ENCODE data around the gene SLC4A11. TPM values are rescaled to one million over a fixed set of nuclear protein-coding genes. Genes with fewer than 3 reads are reported as not detected.

Gene SLC4A11
- polyA plus RNA-seq, 10 donors: 0.44 to 1.5 (median 0.87) TPM

Other genes with a start within 250 kb of the SLC4A11 start
- gene GNRH2, start 195.6 kb downstream of the SLC4A11 start, polyA plus RNA-seq (ENCODE audit: insufficient read length in 10 of 10): under 1 TPM in 5 of 10 donors, not detected in 5; 0.16 to 0.46 (median 0.27) TPM
- gene MRPS26, start 193.1 kb downstream of the SLC4A11 start, polyA plus RNA-seq (ENCODE audit: insufficient read length in 10 of 10): 10 to 100 TPM; 25.0 to 43.8 (median 32.2) TPM
- gene OXT, start 167.6 kb downstream of the SLC4A11 start, polyA plus RNA-seq (ENCODE audit: insufficient read length in 10 of 10): 1 to 10 TPM in 1 of 10 donors, under 1 TPM in 6, not detected in 3; 0.35 to 1.3 (median 0.74) TPM
- under 1 TPM in 3 of 10 donors, not detected in 7; 0.26 to 0.45 (median 0.28) TPM for gene AVP, start 154.5 kb downstream of the SLC4A11 start, polyA plus RNA-seq (ENCODE audit: insufficient read length in 10 of 10)
- 10 to 100 TPM in 9 of 10 donors, 1 to 10 TPM in 1; 8.9 to 12.8 (median 10.8) TPM for gene FASTKD5, start 79.3 kb downstream of the SLC4A11 start, polyA plus RNA-seq (ENCODE audit: insufficient read length in 10 of 10)
- gene UBOX5, start 79.3 kb downstream of the SLC4A11 start, polyA plus RNA-seq (ENCODE audit: insufficient read length in 10 of 10): 1 to 10 TPM; 5.2 to 9.1 (median 7.0) TPM
- 1 to 10 TPM; 2.6 to 4.3 (median 3.3) TPM for gene LZTS3, start 65.6 kb downstream of the SLC4A11 start, polyA plus RNA-seq (ENCODE audit: insufficient read length in 10 of 10)
- gene DDRGK1, start 34.5 kb downstream of the SLC4A11 start, polyA plus RNA-seq (ENCODE audit: insufficient read length in 10 of 10): 10 to 100 TPM; 23.7 to 33.4 (median 26.6) TPM
- gene ITPA, start 29.7 kb downstream of the SLC4A11 start, polyA plus RNA-seq (ENCODE audit: insufficient read length in 10 of 10): 10 to 100 TPM; 28.9 to 46.7 (median 40.6) TPM
- gene DNAAF9, start 168.5 kb upstream of the SLC4A11 start, polyA plus RNA-seq (ENCODE audit: insufficient read length in 10 of 10): 10 to 100 TPM; 13.4 to 18.5 (median 15.5) TPM
- 10 to 100 TPM; 20.7 to 30.5 (median 25.2) TPM for gene ATRN, start 231.8 kb upstream of the SLC4A11 start, polyA plus RNA-seq (ENCODE audit: insufficient read length in 10 of 10)

Measured in muscle of back (tissue), 10 donors.